NCI-H774 (cell line): Measurements from ENCODE around the gene ATAD3A.
"Not testable (repeated sequence)": the region's sequence is repeated elsewhere in the genome, so short reads cannot be mapped to it uniquely, and the experiment has no call there.

Experiments
- DNase-seq: peaks from one replicate; lab custom pipeline; 2025; lab: John Stamatoyannopoulos, UW

ATAD3A gene

GRCh38 chr1:1523226-1523625 is 11.3 kb downstream of the ATAD3A start:
- not testable (repeated sequence) for DNase-seq

- DNase-seq = not testable (repeated sequence)
Measured at GRCh38 chr1:1523651-1524050, 11.7 kb downstream of the ATAD3A start.

- not testable (repeated sequence) for DNase-seq
Measured at GRCh38 chr1:1524750-1525383, 12.9 kb downstream of the ATAD3A start.

- not testable (repeated sequence) for DNase-seq
Measured at GRCh38 chr1:1526476-1526875, 14.5 kb downstream of the ATAD3A start.

GRCh38 chr1:1527092-1527816 is 15.3 kb downstream of the ATAD3A start:
- no peak for DNase-seq

- no peak for DNase-seq
Measured at GRCh38 chr1:1528301-1529267, 16.6 kb downstream of the ATAD3A start.

- DNase-seq = no peak
Measured at GRCh38 chr1:1529321-1529720, 17.4 kb downstream of the ATAD3A start.

GRCh38 chr1:1529936-1530335 is 18.0 kb downstream of the ATAD3A start:
- DNase-seq = no peak

- DNase-seq = no peak
Measured at GRCh38 chr1:1531947-1532346, 20.0 kb downstream of the ATAD3A start.

- not testable (repeated sequence) for DNase-seq
Measured at GRCh38 chr1:1533176-1533893, 21.4 kb downstream of the ATAD3A start.

GRCh38 chr1:1533894-1534291 is 21.9 kb downstream of the ATAD3A start:
- not testable (repeated sequence) for DNase-seq

- DNase-seq = no peak
Measured at GRCh38 chr1:1534401-1535154, 22.6 kb downstream of the ATAD3A start.

GRCh38 chr1:1535201-1536018 is 23.4 kb downstream of the ATAD3A start:
- no peak for DNase-seq

GRCh38 chr1:1536019-1536937 is 24.3 kb downstream of the ATAD3A start:
- DNase-seq = no peak

GRCh38 chr1:1536938-1537546 is 25.1 kb downstream of the ATAD3A start:
- DNase-seq = no peak

GRCh38 chr1:1537626-1538250 is 25.8 kb downstream of the ATAD3A start:
- DNase-seq = no peak

GRCh38 chr1:1538334-1538733 is 26.4 kb downstream of the ATAD3A start:
- no peak for DNase-seq

- no peak for DNase-seq
Measured at GRCh38 chr1:1538989-1539309, 27.0 kb downstream of the ATAD3A start.
